Parathyroid adenoma (tissue), 2 donors: ENCODE measurements around the gene SETD1B.

Experiments used
- H2AFZ ChIP-seq: fragments of 300-600 bp; sonication (generic); one replicate; pipeline ENCODE4 v1.7.0; 2017; ENCODE audit warnings: antibody characterized with exemption, mild to moderate bottlenecking
- H3K27ac ChIP-seq: fragments of 300-600 bp; sonication (generic); one replicate; pipeline ENCODE4 v1.7.0; 2017
- H3K27me3 ChIP-seq: fragments of 300-600 bp; sonication (generic); one replicate; pipeline ENCODE4 v1.7.0; 2017; ENCODE audit warnings: low read length; ENCODE audit not compliant: control insufficient read depth, insufficient read depth
- H3K36me3 ChIP-seq: fragments of 300-600 bp; sonication (generic); one replicate; pipeline ENCODE4 v1.7.0; 2017; ENCODE audit warnings: low read length; ENCODE audit not compliant: control insufficient read depth, insufficient read depth
- H3K4me1 ChIP-seq: fragments of 300-600 bp; sonication (generic); one replicate; pipeline ENCODE4 v1.7.0; 2017; ENCODE audit warnings: control low read depth
- H3K4me2 ChIP-seq: fragments of 300-600 bp; sonication (generic); one replicate; pipeline ENCODE4 v1.7.0; 2017; ENCODE audit warnings: low read length
- H3K4me3 ChIP-seq: fragments of 300-600 bp; sonication (generic); one replicate; pipeline ENCODE4 v1.7.0; 2017; ENCODE audit warnings: low read depth, low read length
- H3K79me2 ChIP-seq: fragments of 300-600 bp; sonication (generic); one replicate; pipeline ENCODE4 v1.7.0; 2017; ENCODE audit warnings: control low read depth
- H3K9ac ChIP-seq: fragments of 300-600 bp; sonication (generic); one replicate; pipeline ENCODE4 v1.7.0; 2017; ENCODE audit warnings: mild to moderate bottlenecking
- H3K9me3 ChIP-seq: fragments of 300-600 bp; sonication (generic); one replicate; pipeline ENCODE4 v1.7.0; 2017; ENCODE audit warnings: low read length; ENCODE audit not compliant: control insufficient read depth
- TF ChIP-seq, protein P1 (sequence below): fragments of 300-600 bp; sonication (generic); IDR thresholded peaks from one replicate; pipeline ENCODE4 v1.7.0; 2017; ENCODE audit warnings: antibody characterized with exemption, mild to moderate bottlenecking
- donor health status: primary hyperparathyroidism.

Gene SETD1B

DNA sequence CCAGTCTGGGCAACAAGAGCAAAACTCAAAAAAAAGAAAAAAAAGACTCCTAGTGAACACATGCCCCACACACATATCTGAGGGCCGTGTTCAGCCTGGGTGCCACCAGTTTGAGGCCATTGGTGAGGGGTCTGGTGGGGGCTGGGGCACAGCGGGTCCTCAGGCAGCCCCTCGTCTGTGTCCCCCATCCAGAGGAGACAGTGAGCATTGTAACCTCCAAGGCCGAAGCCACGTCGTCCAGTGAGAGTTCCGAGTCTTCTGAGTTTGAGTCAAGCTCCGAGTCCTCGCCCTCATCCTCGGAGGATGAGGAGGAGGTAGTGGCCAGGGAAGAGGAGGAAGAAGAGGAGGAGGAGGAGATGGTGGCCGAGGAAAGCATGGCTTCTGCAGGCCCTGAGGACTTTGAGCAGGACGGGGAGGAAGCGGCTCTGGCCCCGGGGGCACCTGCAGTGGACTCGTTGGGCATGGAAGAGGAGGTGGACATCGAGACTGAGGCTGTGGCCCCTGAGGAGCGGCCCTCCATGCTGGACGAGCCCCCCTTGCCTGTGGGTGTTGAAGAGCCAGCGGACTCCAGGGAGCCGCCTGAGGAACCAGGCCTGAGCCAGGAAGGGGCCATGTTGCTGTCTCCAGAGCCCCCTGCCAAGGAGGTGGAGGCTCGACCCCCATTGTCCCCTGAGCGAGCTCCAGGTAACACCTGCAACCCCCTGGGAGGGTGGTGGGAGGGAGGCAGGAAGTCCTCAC is 15.6 kb downstream of the SETD1B start:
- Histone ChIP-seq H3K27me3 (no peaks in the 10 kb centered on the region), H3K9me3 (no peaks in the 10 kb centered on the region), H3K4me2 (no peak overlapping the region), H2AFZ (no peak overlapping the region), H3K9ac (no peak overlapping the region), H3K36me3 (no peaks in the 10 kb centered on the region), H3K4me1 (no peaks in the 10 kb centered on the region), H3K79me2 (peaks cover 30% of the 10 kb centered on the region), H3K27ac (no peak overlapping the region), H3K4me3 (no peak overlapping the region)
- TF ChIP-seq, protein P1, sequence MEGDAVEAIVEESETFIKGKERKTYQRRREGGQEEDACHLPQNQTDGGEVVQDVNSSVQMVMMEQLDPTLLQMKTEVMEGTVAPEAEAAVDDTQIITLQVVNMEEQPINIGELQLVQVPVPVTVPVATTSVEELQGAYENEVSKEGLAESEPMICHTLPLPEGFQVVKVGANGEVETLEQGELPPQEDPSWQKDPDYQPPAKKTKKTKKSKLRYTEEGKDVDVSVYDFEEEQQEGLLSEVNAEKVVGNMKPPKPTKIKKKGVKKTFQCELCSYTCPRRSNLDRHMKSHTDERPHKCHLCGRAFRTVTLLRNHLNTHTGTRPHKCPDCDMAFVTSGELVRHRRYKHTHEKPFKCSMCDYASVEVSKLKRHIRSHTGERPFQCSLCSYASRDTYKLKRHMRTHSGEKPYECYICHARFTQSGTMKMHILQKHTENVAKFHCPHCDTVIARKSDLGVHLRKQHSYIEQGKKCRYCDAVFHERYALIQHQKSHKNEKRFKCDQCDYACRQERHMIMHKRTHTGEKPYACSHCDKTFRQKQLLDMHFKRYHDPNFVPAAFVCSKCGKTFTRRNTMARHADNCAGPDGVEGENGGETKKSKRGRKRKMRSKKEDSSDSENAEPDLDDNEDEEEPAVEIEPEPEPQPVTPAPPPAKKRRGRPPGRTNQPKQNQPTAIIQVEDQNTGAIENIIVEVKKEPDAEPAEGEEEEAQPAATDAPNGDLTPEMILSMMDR: no peak

- no peaks in the 10 kb centered on the region for H3K27me3 ChIP-seq
- no peaks in the 10 kb centered on the region for H3K36me3 ChIP-seq
- no peak overlapping the region for H3K4me3 ChIP-seq
- TF ChIP-seq, protein P1: no peak
- no peak overlapping the region for H3K9ac ChIP-seq
- H3K4me2 ChIP-seq: no peak overlapping the region
- H3K4me1 ChIP-seq: no peaks in the 10 kb centered on the region
- no peak overlapping the region for H3K27ac ChIP-seq
- H3K79me2 ChIP-seq: peaks cover 27% of the 10 kb centered on the region
- no peak overlapping the region for H2AFZ ChIP-seq
- H3K9me3 ChIP-seq: no peaks in the 10 kb centered on the region
These were observed 16.2 kb downstream of the SETD1B start for GRCh38 chr12:121820056-121820455.

DNA sequence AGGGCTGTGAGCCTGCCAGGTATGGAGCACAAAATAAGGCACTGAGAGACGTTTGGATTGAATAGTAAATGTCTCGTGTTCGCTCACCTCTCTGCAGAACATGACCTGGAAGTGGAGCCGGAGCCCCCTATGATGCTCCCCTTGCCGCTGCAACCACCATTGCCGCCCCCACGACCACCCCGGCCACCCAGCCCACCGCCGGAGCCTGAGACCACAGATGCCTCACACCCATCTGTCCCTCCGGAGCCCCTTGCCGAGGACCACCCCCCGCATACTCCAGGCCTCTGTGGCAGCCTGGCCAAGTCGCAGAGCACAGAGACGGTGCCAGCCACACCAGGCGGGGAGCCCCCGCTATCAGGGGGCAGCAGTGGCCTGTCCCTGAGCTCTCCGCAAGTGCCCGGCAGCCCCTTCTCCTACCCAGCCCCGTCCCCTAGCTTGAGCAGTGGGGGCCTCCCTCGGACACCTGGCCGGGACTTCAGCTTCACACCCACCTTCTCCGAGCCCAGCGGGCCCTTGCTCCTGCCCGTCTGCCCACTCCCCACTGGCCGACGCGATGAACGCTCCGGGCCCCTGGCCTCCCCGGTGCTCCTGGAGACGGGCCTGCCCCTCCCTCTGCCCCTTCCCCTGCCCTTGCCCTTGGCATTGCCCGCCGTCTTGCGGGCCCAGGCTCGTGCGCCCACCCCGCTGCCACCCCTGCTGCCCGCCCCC is 18.7 kb downstream of the SETD1B start:
- Histone ChIP-seq H3K79me2 (peaks cover 17% of the 10 kb centered on the region), H3K27me3 (no peaks in the 10 kb centered on the region), H3K9me3 (no peaks in the 10 kb centered on the region), H3K27ac (no peak overlapping the region), H3K4me1 (no peaks in the 10 kb centered on the region), H3K36me3 (no peaks in the 10 kb centered on the region), H2AFZ (no peak overlapping the region), H3K9ac (no peak overlapping the region), H3K4me2 (no peak overlapping the region), H3K4me3 (no peak overlapping the region)
- TF ChIP-seq, protein P1: no peak

- H3K9ac ChIP-seq: no peak overlapping the region
- no peaks in the 10 kb centered on the region for H3K27me3 ChIP-seq
- H3K27ac ChIP-seq: no peak overlapping the region
- no peaks in the 10 kb centered on the region for H3K4me1 ChIP-seq
- H3K36me3 ChIP-seq: no peaks in the 10 kb centered on the region
- no peak overlapping the region for H3K4me2 ChIP-seq
- no peak overlapping the region for H3K4me3 ChIP-seq
- no peaks in the 10 kb centered on the region for H3K9me3 ChIP-seq
- peaks cover 10% of the 10 kb centered on the region for H3K79me2 ChIP-seq
- H2AFZ ChIP-seq: no peak overlapping the region
- TF ChIP-seq, protein P1: no peak
These were observed 19.4 kb downstream of the SETD1B start for GRCh38 chr12:121823101-121823726.
